ENCODE measurements around the gene MISP.

MISP gene

GRCh38 chr19:746208-746819 is 4.6 kb upstream of the MISP start:
- DNase-seq (ENCODE audit: low read depth) = no peak

- DNase-seq (ENCODE audit: low read depth) = no peak
Measured at GRCh38 chr19:746956-747355, 4.0 kb upstream of the MISP start.

DNA sequence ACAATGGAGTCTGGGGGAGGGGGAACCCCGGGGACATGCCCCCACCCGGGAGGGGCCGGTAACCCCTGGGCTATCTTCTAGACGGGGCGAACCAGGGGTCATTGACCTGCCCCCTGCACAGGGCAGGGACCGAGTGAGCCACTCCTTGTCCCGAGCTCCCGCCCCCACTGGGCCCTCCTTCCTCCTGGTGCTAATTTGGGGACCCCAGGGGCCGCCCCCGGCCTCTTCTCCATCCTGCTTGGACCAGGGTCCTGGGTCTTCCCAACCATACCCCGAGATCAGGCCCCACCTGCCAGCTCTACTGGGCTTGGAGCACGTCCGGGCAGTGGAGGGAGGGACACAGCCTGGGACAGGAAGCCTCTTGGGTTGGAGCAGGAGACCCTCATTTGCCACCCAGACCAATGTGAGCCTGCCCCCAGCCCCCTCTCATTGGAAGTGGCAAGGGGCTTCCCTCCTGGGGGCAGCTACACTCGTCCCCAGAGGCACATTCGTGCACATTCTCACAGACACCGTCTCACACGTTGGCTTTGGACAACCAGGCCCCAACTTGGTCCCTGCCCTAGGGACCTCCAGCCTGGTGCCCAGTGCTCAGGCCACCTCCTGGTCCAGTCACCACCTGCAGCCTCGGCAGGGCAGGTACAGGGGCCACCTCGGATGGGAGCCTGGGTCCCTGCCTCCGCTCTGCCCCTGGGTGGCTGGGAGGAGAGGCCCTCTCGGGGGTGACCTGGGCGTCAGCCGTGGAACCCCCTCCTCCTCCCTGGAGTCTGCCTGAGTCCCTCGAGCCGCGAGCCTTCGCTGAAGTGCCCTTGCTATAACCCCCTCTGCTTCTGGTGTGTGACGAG is 3.3 kb upstream of the MISP start:
- no peak for DNase-seq (ENCODE audit: low read depth)

DNA sequence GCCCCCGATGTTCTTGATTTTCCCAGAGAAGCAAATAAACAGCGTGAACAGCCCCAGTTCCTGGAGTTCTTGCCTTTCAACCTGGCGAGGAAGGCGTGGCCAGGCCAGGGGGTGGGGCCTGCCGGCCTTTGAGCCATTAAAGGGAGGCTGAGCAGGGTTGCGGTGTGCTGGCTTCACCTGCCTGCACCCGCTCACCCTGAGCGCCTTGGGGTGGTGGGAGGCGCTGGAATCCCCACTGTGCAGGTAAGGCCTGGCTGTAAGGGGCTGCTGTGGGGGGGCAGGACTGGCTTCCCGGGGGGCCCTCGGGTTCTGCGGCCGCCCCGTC is 2.7 kb upstream of the MISP start:
- no peak for DNase-seq (ENCODE audit: low read depth)

DNA sequence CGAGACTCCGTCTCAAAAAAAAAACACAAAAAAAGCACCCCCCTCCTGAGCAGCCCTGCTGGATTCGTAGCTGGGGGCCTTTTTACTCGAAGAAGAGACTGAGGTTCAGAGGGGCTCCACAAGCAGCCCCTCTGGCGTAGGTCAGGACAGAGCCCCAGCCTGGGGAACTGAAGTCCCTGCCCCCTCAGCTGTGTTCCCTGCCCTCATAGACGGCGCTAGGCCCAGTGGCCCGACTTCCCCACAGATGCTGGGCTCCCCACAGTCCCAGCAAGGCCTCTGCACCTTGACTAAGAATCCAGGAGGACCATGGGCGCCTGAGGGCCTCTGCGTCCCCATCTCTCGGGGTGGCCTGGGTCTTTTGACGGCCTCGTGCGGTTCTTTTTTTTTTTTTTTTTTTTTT is 1.1 kb upstream of the MISP start:
- DNase-seq (ENCODE audit: low read depth) = no peak

- no peak for DNase-seq (ENCODE audit: low read depth)
Measured at GRCh38 chr19:751501-752341, 809 bp downstream of the MISP start.

GRCh38 chr19:752652-753517 is 2.0 kb downstream of the MISP start:
- DNase-seq (ENCODE audit: low read depth) = no peak

- DNase-seq (ENCODE audit: low read depth) = no peak
Measured at GRCh38 chr19:754530-754929, 3.6 kb downstream of the MISP start.

DNA sequence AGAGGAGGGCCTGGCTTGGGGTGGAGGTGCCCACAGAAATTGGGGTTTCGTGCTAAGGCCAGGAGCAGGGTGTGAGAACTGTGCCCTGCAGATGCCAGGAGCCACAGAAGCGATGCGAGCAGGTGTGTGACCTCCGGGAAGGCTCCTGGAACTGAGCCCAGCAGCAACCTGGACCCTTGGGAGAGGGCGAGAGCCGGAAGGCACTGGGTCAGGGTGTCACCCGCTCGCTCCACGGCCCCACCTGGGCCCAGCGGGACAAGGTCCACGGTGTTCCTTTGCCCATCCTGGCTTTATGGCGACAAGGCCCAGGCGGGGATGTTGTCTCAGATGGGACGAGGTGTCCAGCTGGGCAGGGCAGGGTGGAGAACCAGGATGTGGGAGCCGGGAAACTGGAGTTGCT is 4.2 kb downstream of the MISP start:
- DNase-seq (ENCODE audit: low read depth) = no peak

DNA sequence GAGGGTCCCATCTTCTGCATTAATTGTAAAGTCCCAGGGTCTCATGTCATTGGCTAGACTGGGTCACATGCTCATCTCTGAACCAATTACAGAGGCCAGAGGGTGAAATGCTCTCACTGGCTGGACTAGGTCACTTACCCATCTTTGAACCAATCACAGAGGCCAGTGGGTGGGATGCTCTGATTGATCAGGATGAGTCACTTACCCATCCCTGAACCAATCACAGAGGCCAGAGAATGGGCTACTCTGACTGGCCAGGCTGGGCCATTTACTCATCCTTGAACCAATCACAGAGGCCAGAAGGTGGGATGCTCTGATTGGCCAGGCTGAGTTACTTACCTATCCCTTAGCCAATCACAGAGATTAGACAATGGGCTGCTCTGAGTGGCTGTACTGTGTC is 5.3 kb downstream of the MISP start:
- DNase-seq (ENCODE audit: low read depth) = peak; percentile 18

DNA sequence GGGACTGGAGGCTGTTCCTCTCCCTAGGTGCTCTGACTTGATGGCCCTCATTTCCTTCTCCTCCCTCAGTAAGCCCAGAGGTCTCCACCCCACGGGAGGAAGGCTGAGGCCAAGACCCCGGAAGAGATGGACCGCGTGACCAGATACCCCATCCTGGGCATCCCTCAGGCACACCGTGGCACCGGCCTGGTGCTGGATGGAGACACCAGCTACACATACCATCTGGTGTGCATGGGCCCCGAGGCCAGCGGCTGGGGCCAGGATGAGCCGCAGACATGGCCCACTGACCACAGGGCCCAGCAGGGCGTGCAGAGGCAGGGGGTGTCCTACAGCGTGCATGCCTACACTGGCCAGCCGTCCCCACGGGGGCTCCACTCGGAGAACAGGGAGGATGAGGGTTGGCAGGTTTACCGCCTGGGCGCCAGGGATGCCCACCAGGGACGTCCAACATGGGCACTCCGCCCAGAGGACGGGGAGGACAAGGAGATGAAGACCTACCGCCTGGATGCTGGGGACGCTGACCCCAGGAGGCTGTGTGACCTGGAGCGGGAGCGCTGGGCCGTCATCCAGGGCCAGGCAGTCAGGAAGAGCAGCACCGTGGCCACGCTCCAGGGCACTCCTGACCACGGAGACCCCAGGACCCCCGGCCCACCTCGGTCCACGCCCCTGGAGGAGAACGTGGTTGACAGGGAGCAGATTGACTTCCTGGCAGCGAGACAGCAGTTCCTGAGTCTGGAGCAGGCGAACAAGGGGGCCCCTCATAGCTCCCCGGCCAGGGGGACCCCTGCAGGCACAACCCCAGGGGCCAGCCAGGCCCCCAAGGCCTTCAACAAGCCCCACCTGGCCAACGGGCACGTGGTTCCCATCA is 6.1 kb downstream of the MISP start:
- no peak for DNase-seq (ENCODE audit: low read depth)

- DNase-seq (ENCODE audit: low read depth) = no peak
Measured at GRCh38 chr19:757811-758668, 7.1 kb downstream of the MISP start.

GRCh38 chr19:763181-763580 is 12.3 kb downstream of the MISP start:
- no peak for DNase-seq (ENCODE audit: low read depth)

GRCh38 chr19:763869-764268 is 13.0 kb downstream of the MISP start:
- DNase-seq (ENCODE audit: low read depth) = no peak

- DNase-seq (ENCODE audit: low read depth) = no peak
Measured at GRCh38 chr19:764301-764700, 13.4 kb downstream of the MISP start.

GRCh38 chr19:765179-765738 is 14.3 kb downstream of the MISP start:
- no peak for DNase-seq (ENCODE audit: low read depth)

- no peak for DNase-seq (ENCODE audit: low read depth)
Measured at GRCh38 chr19:768424-768823, 17.5 kb downstream of the MISP start.

GRCh38 chr19:769616-770015 is 18.7 kb downstream of the MISP start:
- DNase-seq (ENCODE audit: low read depth) = no peak

- peak; percentile 30 for DNase-seq (ENCODE audit: low read depth)
Measured at GRCh38 chr19:771332-771785, 20.4 kb downstream of the MISP start.

DNA sequence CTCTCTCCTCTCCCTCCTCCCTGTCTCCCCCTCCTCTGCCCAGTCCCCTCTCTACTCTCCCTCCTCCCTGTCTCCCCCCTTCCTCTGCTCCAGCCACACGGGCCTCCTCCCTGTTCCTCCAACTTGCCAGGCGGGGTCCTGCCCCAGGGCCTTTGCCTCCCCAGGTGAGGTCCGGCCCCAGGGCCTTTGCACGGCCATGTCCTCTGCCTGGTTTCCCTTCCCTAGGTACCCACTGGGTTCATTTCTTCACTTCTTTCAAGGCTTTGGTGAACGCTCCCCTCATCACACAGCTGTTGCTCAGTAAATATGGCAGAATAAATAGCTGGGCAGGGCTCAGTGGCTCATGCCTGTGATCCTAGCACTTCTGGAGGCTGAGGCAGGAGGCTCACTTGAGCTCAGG is 21.2 kb downstream of the MISP start:
- DNase-seq (ENCODE audit: low read depth) = no peak

Measured in activated T-cell treated with anti-CD3 and anti-CD28 coated beads for 48 hours (primary cell).